CD8-positive, alpha-beta memory T cell (primary cell): Measurements from ENCODE around the gene ADCK1. TPM values are rescaled to one million over a fixed set of nuclear protein-coding genes. Genes with fewer than 3 reads are reported as not detected.

Source experiments
- CTCF ChIA-PET: fragments of 350-600 bp; sonication (Branson Sonifier 250); formaldehyde crosslinking; loops from one replicate; lab custom pipeline; 2021; ENCODE audit warnings: antibody characterized with exemption; lab: Charles Lee
- POLR2A ChIA-PET: fragments of 350-600 bp; sonication (Branson Sonifier 250); formaldehyde crosslinking; loops from one replicate; lab custom pipeline; 2021; ENCODE audit warnings: antibody characterized with exemption; lab: Charles Lee
- DNase-seq, 5 donors: peaks; one replicate each; pipeline versions ENCODE4 v3.0.0 to v3.0.0-alpha.2; 2020 to 2022; ENCODE audit warnings: mixed read lengths in 1 of 5
- H3K27ac ChIP-seq: one replicate; pipeline ENCODE4 v1.7.0; 2013; ENCODE audit warnings: low read depth, mild to moderate bottlenecking, low read length, moderate library complexity
- H3K27me3 ChIP-seq: 2 replicates; pipeline ENCODE4 v1.7.0; 2013; ENCODE audit warnings: low read length, mild to moderate bottlenecking; ENCODE audit not compliant: insufficient read depth, poor library complexity, severe bottlenecking
- H3K36me3 ChIP-seq: 2 replicates; pipeline ENCODE4 v1.7.0; 2013; ENCODE audit warnings: mild to moderate bottlenecking, low read length, moderate library complexity; ENCODE audit not compliant: insufficient read depth
- H3K4me1 ChIP-seq: 2 replicates; pipeline ENCODE4 v1.7.0; 2013; ENCODE audit warnings: mild to moderate bottlenecking, low read length, moderate library complexity; ENCODE audit not compliant: insufficient read depth
- H3K4me3 ChIP-seq: 2 replicates; pipeline ENCODE4 v1.7.0; 2013; ENCODE audit warnings: mild to moderate bottlenecking, low read length
- H3K9me3 ChIP-seq: 2 replicates; pipeline ENCODE4 v1.7.0; 2013; ENCODE audit warnings: mild to moderate bottlenecking, low read length
- H3K27ac Mint-ChIP-seq, 8 donors: one replicate each; pipeline ENCODE4 v1.8.0; 2020 to 2021; ENCODE audit warnings: mixed read lengths in 8 of 8, mild to moderate bottlenecking in 6 of 8, inconsistent platforms in 3 of 8, moderate library complexity in 3 of 8
- H3K27me3 Mint-ChIP-seq, 2 donors: one replicate each; pipeline ENCODE4 v1.8.0; 2020 to 2021; ENCODE audit warnings: mixed read lengths in 2 of 2, mild to moderate bottlenecking in 1 of 2, moderate library complexity in 1 of 2
- H3K36me3 Mint-ChIP-seq, 3 donors: one replicate each; pipeline ENCODE4 v1.8.0; 2020 to 2021; ENCODE audit warnings: mixed read lengths in 3 of 3, inconsistent platforms in 1 of 3, mild to moderate bottlenecking in 1 of 3
- H3K4me1 Mint-ChIP-seq, 3 donors: one replicate each; pipeline ENCODE4 v1.8.0; 2020 to 2021; ENCODE audit warnings: mixed read lengths in 3 of 3, inconsistent platforms in 1 of 3, mild to moderate bottlenecking in 1 of 3
- H3K4me3 Mint-ChIP-seq, 7 donors: one replicate each; pipeline ENCODE4 v1.8.0; 2020 to 2021; ENCODE audit warnings: mixed read lengths in 7 of 7, mild to moderate bottlenecking in 6 of 7, moderate library complexity in 4 of 7, inconsistent platforms in 2 of 7
- H3K9me3 Mint-ChIP-seq, 5 donors: one replicate each; pipeline ENCODE4 v1.8.0; 2020 to 2022; ENCODE audit warnings: mixed read lengths in 5 of 5, mild to moderate bottlenecking in 3 of 5, moderate library complexity in 2 of 5, inconsistent platforms in 1 of 5
- polyA plus RNA-seq: library from polyadenylated mRNA; unstranded; fragments of 300-500 nt; fragmentation: Illumina TruSeq; gene quantifications from one replicate; pipeline ENCODE4 v1.2.3, GENCODE V29; 2021
- total RNA-seq, 2 experiments: library from RNA; stranded (reverse); gene quantifications; one replicate each; pipeline ENCODE4 v1.2.3, GENCODE V29; 2021

The ADCK1 gene, protein sequence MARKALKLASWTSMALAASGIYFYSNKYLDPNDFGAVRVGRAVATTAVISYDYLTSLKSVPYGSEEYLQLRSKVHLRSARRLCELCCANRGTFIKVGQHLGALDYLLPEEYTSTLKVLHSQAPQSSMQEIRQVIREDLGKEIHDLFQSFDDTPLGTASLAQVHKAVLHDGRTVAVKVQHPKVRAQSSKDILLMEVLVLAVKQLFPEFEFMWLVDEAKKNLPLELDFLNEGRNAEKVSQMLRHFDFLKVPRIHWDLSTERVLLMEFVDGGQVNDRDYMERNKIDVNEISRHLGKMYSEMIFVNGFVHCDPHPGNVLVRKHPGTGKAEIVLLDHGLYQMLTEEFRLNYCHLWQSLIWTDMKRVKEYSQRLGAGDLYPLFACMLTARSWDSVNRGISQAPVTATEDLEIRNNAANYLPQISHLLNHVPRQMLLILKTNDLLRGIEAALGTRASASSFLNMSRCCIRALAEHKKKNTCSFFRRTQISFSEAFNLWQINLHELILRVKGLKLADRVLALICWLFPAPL
- total RNA-seq (1 to 10 TPM; 5.9 to 7.5 TPM), polyA plus RNA-seq (4.2 TPM)

DNA sequence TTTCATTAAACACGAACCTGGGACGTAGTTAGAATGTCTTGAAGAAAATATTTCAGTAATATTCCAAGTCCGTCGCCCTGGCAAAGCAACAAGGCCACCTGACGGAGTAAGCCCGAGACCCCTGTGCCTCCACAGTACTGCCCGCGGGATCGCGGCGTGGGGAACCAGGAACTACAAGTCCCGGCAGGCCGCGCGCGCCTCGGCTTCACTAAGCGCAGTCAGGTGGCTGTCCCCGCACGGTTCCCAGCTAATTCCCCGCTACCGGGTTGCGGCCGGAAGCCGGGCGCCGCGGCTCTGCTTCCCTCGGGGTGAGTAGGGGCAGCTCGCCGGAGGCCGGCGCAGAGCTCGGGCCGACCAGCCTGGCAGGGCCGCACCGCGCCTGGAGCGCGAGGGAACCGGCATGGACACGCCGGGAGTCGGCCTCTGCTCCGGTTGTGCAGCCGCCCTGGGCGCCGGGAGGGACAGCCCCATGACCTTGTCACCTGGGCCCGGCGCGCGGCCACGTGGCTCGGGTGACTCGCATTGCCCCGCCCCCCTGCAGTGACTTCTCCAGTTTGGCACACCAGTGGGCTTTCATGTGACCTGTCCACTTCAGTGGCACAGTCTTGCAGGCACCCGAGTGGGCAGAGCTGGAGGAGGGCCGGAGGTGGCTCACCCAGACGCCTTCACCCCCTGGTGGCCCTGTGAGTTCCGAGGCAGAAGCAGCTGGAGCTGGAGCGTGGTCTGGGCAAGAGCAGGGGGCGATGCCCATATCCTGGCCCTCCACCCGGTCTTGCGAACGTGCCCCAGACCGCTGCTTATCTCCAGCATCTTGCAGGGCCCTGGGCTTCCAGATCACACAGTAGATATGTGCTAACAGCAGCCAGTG lies at the start of gene ADCK1:
Gene ADCK1 (plus strand): TSS at position 247 of the 868 bp plus-strand sequence. CDS start 18,870 bp downstream, outside the sequence.
- peak within 1 kb of the TSS; percentile 84 to 92 (median 86) for H3K4me3 Mint-ChIP-seq
- H3K36me3 ChIP-seq: no peaks in the 10 kb centered on the region

DNA sequence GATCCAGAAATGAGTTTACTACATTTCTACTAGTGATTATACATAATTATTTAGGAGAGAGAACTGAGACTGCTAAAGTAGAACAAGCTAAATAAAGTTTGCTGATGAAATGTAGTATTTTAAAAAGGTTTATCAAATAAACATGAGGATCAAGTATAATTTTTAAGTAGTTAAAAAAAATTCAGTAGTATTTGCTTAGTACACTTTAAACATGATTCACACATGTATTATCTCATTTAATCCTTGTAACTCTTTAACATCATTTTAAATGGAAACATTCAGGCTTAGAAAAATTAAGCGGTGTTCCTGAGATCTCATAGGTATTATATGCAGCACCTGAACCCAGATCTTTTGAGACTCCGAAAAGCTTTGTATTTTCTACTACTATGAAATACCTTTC lies 47.6 kb upstream of the ADCK1 start:
- peaks cover 27% of the 10 kb centered on the region for H3K36me3 ChIP-seq
- CTCF ChIA-PET: interaction anchor here (1.4 kb wide), 1 partner anchor 11 kb away, joined by 3 read pairs; no protein-coding TSS in a partner anchor

More for the DNA sequence above, at the start of gene ADCK1:
- no peaks in the 10 kb centered on the region for H3K27me3 Mint-ChIP-seq
- peak; percentile 73 to 88 (median 81) for DNase-seq
- ChIA-PET CTCF (interaction anchor here (0.7 to 1.7 kb wide), 3 partner anchors 10 to 43 kb away, joined by 3 to 8 read pairs (median 3); no protein-coding TSS in a partner anchor), POLR2A (interaction anchor here (1.1 kb wide), 2 partner anchors 342 to 479 kb away, joined by 3 read pairs; partner anchors contain the start of genes AHSA1, GSTZ1, POMT2 and VIPAS39)
- peak within 1 kb of the TSS; percentile 79 to 93 (median 88) for H3K27ac Mint-ChIP-seq
- H3K4me1 Mint-ChIP-seq: peaks cover 10 to 15% (median 11%) of the 10 kb centered on the region in 3 donors
- H3K27me3 ChIP-seq: no peaks in the 10 kb centered on the region
- H3K27ac ChIP-seq: peak within 1 kb of the TSS; percentile 79
- peaks cover 4% of the 10 kb centered on the region for H3K4me1 ChIP-seq
- no peaks in the 10 kb centered on the region for H3K9me3 Mint-ChIP-seq
- peak within 1 kb of the TSS; percentile 69 for H3K4me3 ChIP-seq
- no peaks in the 10 kb centered on the region for H3K36me3 Mint-ChIP-seq
- H3K9me3 ChIP-seq: no peaks in the 10 kb centered on the region

DNA sequence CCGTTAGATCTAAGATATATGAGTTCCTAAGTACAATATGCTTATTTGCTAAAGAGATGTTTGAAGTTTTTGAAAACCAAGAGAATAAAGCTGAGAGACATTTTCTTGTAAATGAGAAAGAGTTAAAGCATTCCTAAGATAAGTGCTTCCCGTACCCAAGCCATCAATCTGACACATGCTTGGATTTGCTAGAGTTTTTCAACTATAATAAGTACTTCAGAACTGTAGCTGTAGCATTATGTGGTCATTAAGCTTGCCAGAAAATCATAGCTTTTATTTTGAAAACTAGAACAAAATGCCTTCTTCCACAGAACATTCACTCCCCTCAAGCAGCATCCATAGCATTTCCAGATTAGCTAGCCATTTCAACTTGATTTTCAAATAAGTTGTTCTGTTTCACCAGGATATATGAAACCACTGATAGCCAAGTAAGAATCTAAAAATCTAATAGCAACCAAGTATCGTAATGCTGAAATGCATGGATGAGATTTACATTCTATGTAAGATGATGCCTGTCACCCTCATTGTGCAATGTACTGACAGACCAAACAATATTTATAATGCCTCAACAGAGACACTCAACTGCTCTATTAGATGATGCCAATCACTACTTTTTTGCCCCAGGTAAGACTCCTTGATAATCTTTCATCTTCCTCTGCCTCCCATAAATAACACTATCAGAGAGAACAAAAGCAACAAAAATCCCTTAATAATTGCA lies 47.0 kb upstream of the ADCK1 start:
- Mint-ChIP-seq H3K4me3 (peak overlapping the region in 2 of 7 donors; percentile 2 to 6), H3K36me3 (peaks cover 9 to 79% (median 18%) of the 10 kb centered on the region in 3 donors), H3K4me1 (peaks cover 38 to 72% (median 50%) of the 10 kb centered on the region in 3 donors), H3K27ac (peak overlapping the region in 5 of 8 donors; percentile 2 to 75 (median 29)), H3K27me3 (no peaks in the 10 kb centered on the region), H3K9me3 (no peaks in the 10 kb centered on the region)
- ChIA-PET POLR2A (no interaction called here), CTCF (interaction anchor here (1.4 kb wide), 1 partner anchor 12 kb away, joined by 3 read pairs; no protein-coding TSS in a partner anchor)
- H3K4me3 ChIP-seq: no peak overlapping the region
- no peak for DNase-seq
- H3K27ac ChIP-seq: no peak overlapping the region
- no peaks in the 10 kb centered on the region for H3K27me3 ChIP-seq
- no peaks in the 10 kb centered on the region for H3K9me3 ChIP-seq
- H3K36me3 ChIP-seq: peaks cover 27% of the 10 kb centered on the region
- H3K4me1 ChIP-seq: peaks cover 13% of the 10 kb centered on the region

More for the DNA sequence above, 47.6 kb upstream of the ADCK1 start:
- Histone ChIP-seq H3K4me3 (no peak overlapping the region), H3K9me3 (no peaks in the 10 kb centered on the region), H3K27me3 (no peaks in the 10 kb centered on the region), H3K4me1 (peaks cover 11% of the 10 kb centered on the region), H3K27ac (no peak overlapping the region)
- no peaks in the 10 kb centered on the region for H3K9me3 Mint-ChIP-seq
- H3K36me3 Mint-ChIP-seq: peaks cover 9 to 77% (median 19%) of the 10 kb centered on the region in 3 donors
- DNase-seq: no peak
- H3K4me1 Mint-ChIP-seq: peaks cover 31 to 65% (median 43%) of the 10 kb centered on the region in 3 donors
- H3K27me3 Mint-ChIP-seq: no peaks in the 10 kb centered on the region
- no peak overlapping the region for H3K4me3 Mint-ChIP-seq
- no peak overlapping the region for H3K27ac Mint-ChIP-seq
- POLR2A ChIA-PET: no interaction called here

DNA sequence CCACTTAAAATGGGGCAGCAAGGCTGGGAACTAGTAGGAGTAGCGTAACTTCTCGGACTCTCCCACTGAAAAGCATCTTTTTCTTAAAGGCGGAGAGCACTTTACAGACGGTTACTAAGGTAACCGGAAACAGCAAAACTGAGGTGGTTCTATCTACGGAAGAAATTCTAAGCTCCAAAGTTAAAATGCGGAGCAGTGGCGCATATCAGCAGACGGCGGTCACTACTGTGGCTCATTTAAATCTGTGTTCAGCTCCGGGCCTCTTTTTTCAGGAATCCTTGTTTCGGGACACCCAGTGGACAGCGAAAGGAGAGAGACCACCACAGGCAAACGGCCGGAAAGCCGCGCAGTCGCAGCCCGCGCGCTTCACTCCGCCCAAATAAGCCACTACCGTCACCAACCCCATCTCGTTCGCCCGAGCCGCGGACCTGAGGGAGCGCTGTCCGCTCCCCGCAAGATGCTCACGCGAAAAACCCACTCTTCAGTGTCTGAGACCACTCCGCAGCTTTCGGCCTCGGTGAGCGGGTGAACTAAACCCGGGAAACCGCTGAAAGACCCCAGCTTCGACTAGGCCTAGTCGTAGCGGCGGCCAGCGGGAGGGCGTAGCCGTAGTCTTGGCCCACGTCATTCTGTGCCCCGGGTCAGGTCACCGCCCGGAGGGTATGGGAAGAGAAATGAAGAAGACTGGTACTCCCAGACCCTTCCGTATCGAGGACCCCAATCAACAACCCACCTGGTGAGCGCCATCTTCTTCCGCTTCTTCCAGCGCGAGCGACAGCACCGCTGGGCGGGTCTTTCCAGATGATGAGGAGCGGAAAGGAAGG lies 39.3 kb upstream of the ADCK1 start, which contains the start of gene SNW1:
Gene SNW1 (minus strand): TSS at position 776 of the 824 bp plus-strand sequence. CDS start 29 bp downstream, at position 747.
- H3K4me3 Mint-ChIP-seq: peak within 1 kb of the TSS; percentile 95 to 99 (median 96)
- H3K4me3 ChIP-seq: peak within 1 kb of the TSS; percentile 97
- H3K27ac Mint-ChIP-seq: peak within 1 kb of the TSS; percentile 96 to 99 (median 98)
- H3K36me3 ChIP-seq: no peaks in the 10 kb centered on the region
- H3K9me3 ChIP-seq: no peaks in the 10 kb centered on the region
- H3K27me3 ChIP-seq: no peaks in the 10 kb centered on the region
- ChIA-PET POLR2A (interaction anchor here (0.6 to 1.4 kb wide), 4 partner anchors 10 to 481 kb away, joined by 3 to 4 read pairs (median 4); partner anchors contain the start of genes ALKBH1 and SLIRP), CTCF (interaction anchor here (1.0 to 1.4 kb wide), 2 partner anchors 22 to 49 kb away, joined by 3 read pairs; no protein-coding TSS in a partner anchor)
- peaks cover 43 to 60% (median 48%) of the 10 kb centered on the region in 3 donors for H3K4me1 Mint-ChIP-seq
- DNase-seq: peak; percentile 85 to 95 (median 89)
- H3K4me1 ChIP-seq: peaks cover 43% of the 10 kb centered on the region
- H3K27me3 Mint-ChIP-seq: no peaks in the 10 kb centered on the region
- no peaks in the 10 kb centered on the region for H3K9me3 Mint-ChIP-seq
- H3K27ac ChIP-seq: peak within 1 kb of the TSS; percentile 99
- H3K36me3 Mint-ChIP-seq: peaks cover 0 to 38% (median 3%) of the 10 kb centered on the region in 3 donors

DNA sequence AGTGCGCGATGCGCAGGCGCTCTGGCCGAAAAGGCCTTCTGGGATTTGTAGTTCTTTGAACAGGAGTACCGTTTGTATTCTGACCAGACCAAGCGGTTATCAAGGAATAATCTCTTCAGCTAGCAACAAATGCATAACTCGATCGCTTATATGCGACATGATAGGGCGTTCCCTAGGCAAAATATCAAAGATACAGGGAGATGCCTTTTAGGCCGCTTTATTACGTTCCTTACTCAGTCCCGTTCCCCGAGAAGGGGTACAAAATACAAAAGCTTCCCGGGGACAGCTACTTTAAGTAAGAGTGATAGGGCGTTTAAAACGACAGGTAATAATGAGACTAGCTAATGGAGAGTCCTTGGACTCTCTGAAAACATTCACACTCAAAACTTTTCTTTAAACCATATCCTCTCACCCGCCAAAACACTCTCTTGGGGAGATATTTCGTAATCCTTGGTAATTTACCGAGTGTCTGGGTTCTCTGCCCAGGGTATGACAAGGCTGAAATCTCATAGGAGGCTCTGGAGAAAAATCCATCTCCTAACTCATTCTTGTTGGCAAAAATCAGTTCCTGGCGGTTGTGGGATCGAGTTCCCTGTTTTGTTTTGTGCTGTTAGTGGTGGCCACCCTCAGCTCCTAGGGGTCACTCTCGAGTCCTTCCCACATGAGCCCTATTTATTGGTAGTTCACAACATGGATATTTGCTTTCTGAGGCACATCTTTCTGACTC lies 38.5 kb upstream of the ADCK1 start:
- peak overlapping the region; percentile 95 to 99 (median 96) for H3K4me3 Mint-ChIP-seq
- POLR2A ChIA-PET: interaction anchor here (0.6 to 1.4 kb wide), 2 partner anchors 25 to 303 kb away, joined by 3 read pairs; no protein-coding TSS in a partner anchor

DNA sequence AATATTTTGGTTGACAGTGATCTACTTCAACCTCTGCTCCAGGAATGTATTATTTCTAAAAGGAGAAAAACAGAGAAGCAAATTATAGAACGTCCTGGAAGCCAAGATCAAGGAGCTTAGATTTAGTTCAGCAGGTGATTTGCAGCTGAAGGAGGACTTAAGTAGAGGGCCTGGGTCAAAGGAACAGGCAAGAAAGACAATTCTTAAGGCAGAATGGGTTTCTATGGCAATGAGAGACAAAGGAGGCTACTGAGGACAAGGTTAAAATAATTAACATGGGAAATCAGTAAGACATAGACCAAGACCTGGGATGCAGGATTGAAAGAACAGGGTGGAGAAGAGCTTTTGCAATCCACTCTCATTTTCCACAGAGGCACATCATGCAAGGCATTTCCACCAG lies 36.6 kb upstream of the ADCK1 start:
- peak overlapping the region in 1 of 8 donors; percentile 59 for H3K27ac Mint-ChIP-seq
- Histone ChIP-seq H3K27ac (no peak overlapping the region), H3K27me3 (no peaks in the 10 kb centered on the region), H3K36me3 (no peaks in the 10 kb centered on the region), H3K4me3 (no peak overlapping the region), H3K4me1 (peaks cover 27% of the 10 kb centered on the region), H3K9me3 (no peaks in the 10 kb centered on the region)
- no peaks in the 10 kb centered on the region for H3K27me3 Mint-ChIP-seq
- no peak for DNase-seq
- peaks cover 26 to 34% (median 30%) of the 10 kb centered on the region in 3 donors for H3K4me1 Mint-ChIP-seq
- peaks cover 0 to 21% (median 1%) of the 10 kb centered on the region in 3 donors for H3K36me3 Mint-ChIP-seq
- ChIA-PET POLR2A (no interaction called here), CTCF (interaction anchor here (0.6 kb wide), 1 partner anchor 35 kb away, joined by 4 read pairs; no protein-coding TSS in a partner anchor)
- no peaks in the 10 kb centered on the region for H3K9me3 Mint-ChIP-seq
- peak overlapping the region in 1 of 7 donors; percentile 56 for H3K4me3 Mint-ChIP-seq

More for the DNA sequence above, 38.5 kb upstream of the ADCK1 start:
- no peaks in the 10 kb centered on the region for H3K27me3 ChIP-seq
- no peaks in the 10 kb centered on the region for H3K9me3 ChIP-seq
- no peak for DNase-seq
- peaks cover 38 to 52% (median 48%) of the 10 kb centered on the region in 3 donors for H3K4me1 Mint-ChIP-seq
- CTCF ChIA-PET: interaction anchor here (1.0 to 1.4 kb wide), 3 partner anchors 12 to 50 kb away, joined by 3 to 8 read pairs (median 3); partner anchors contain the start of gene ADCK1
- H3K27me3 Mint-ChIP-seq: no peaks in the 10 kb centered on the region
- no peaks in the 10 kb centered on the region for H3K36me3 ChIP-seq
- peak overlapping the region; percentile 96 to 99 (median 98) for H3K27ac Mint-ChIP-seq
- peak overlapping the region; percentile 99 for H3K27ac ChIP-seq
- H3K4me3 ChIP-seq: peak overlapping the region; percentile 97
- H3K4me1 ChIP-seq: peaks cover 38% of the 10 kb centered on the region
- H3K9me3 Mint-ChIP-seq: no peaks in the 10 kb centered on the region
- H3K36me3 Mint-ChIP-seq: peaks cover 0 to 31% (median 3%) of the 10 kb centered on the region in 3 donors
